K562 (cell line): Measurements from ENCODE around the gene B4GALNT2. TPM values are rescaled to one million over a fixed set of nuclear protein-coding genes. Genes with fewer than 3 reads are reported as not detected.
A peak's percentile ranks its signal among the peaks of the same experiment; 100 is the strongest.

Experiments used
- ADNP ChIP-seq: fragments of 200-800 bp; sonication (Bioruptor generic); IDR thresholded peaks from 2 replicates; pipeline ENCODE4 v1.6.1; 2016; ENCODE audit warnings: missing genetic modification characterization, missing compliant biosample characterization
- CBX8 ChIP-seq: fragments of 200-600 bp; sonication (generic); IDR thresholded peaks from 2 replicates; pipeline ENCODE4 v1.6.1; 2012; ENCODE audit warnings: borderline replicate concordance, mixed run types, low read depth, mild to moderate bottlenecking, moderate library complexity, mixed read lengths, low read length, control low read depth, inconsistent platforms; ENCODE audit not compliant: poor library complexity, severe bottlenecking; ENCODE audit errors: extremely low read depth
- CCAR2 ChIP-seq: fragments of 200-400 bp; formaldehyde crosslinking; IDR thresholded peaks from 2 replicates; pipeline ENCODE4 v1.6.1; 2017; ENCODE audit warnings: mild to moderate bottlenecking, low read depth, low read length
- CREB3 ChIP-seq: fragments of 450-650 bp; conservative IDR thresholded peaks from 2 replicates; pipeline ENCODE4 v1.6.1; 2016; ENCODE audit warnings: missing genetic modification characterization, low read depth, mild to moderate bottlenecking, missing compliant biosample characterization, moderate library complexity
- HBP1 ChIP-seq: fragments of 450-650 bp; formaldehyde crosslinking; IDR thresholded peaks from 2 replicates; pipeline ENCODE4 v1.4.0; 2022; ENCODE audit warnings: missing genetic modification characterization
- MEF2D ChIP-seq: conservative IDR thresholded peaks from 2 replicates; pipeline ENCODE4 v1.6.1; 2016; ENCODE audit warnings: low read depth, missing genetic modification characterization, missing compliant biosample characterization
- MIER1 ChIP-seq: fragments of 450-650 bp; IDR thresholded peaks from 2 replicates; pipeline ENCODE4 v1.6.1; 2016; ENCODE audit warnings: antibody characterized with exemption, mild to moderate bottlenecking, low read depth
- NBN ChIP-seq: fragments of 450-650 bp; IDR thresholded peaks from 2 replicates; pipeline ENCODE4 v1.6.1; 2016; ENCODE audit warnings: low read depth, mild to moderate bottlenecking
- PRDM10 ChIP-seq: fragments of 450-650 bp; IDR thresholded peaks from 2 replicates; pipeline ENCODE4 v1.6.1; 2018; ENCODE audit not compliant: partially characterized antibody
- SETDB1 ChIP-seq: IDR thresholded peaks from one replicate; pipeline ENCODE4 v1.6.1; 2012; ENCODE audit warnings: low read length, control low read depth, inconsistent platforms
- TEAD1 ChIP-seq, 2 experiments: fragments of 450-650 bp in 1 of 2; sonication (generic) in 1 of 2; formaldehyde crosslinking; IDR thresholded peaks; 2 replicates each; pipeline versions ENCODE4 v1.4.0 to v1.8.0; 2020 to 2022; ENCODE audit warnings: mild to moderate bottlenecking in 2 of 2, missing genetic modification reagents in 1 of 2
- TRIM25 ChIP-seq: fragments of 450-650 bp; IDR thresholded peaks from 2 replicates; pipeline ENCODE4 v1.7.0; 2016; ENCODE audit warnings: borderline replicate concordance
- ZFX ChIP-seq: sonication (generic); formaldehyde crosslinking; IDR thresholded peaks from 2 replicates; pipeline ENCODE4 v1.8.0; 2022; ENCODE audit warnings: mild to moderate bottlenecking, missing genetic modification reagents, moderate library complexity
- ZNF23 ChIP-seq: fragments of 250-450 bp; sonication (Bioruptor Pico); IDR thresholded peaks from 2 replicates; pipeline ENCODE4 v1.4.0; 2020; ENCODE audit warnings: mild to moderate bottlenecking
- ZNF3 ChIP-seq: fragments of 250-450 bp; sonication (Bioruptor Pico); IDR thresholded peaks from 2 replicates; pipeline ENCODE4 v1.5.0; 2021; ENCODE audit warnings: mild to moderate bottlenecking, moderate library complexity
- ZNF324 ChIP-seq: fragments of 250-450 bp; sonication (Bioruptor Pico); IDR thresholded peaks from 2 replicates; pipeline ENCODE4 v1.4.0; 2020; ENCODE audit warnings: mild to moderate bottlenecking
- ZNF740 ChIP-seq, 3 experiments: fragments of 200-800 bp in 1 of 3; sonication (Bioruptor generic) in 1 of 3; sonication (generic) in 1 of 3; formaldehyde crosslinking in 1 of 3; IDR thresholded peaks; 2 replicates each; pipeline versions ENCODE4 v1.6.1 to v1.8.0; 2016 to 2022; ENCODE audit warnings: mild to moderate bottlenecking in 2 of 3, missing compliant biosample characterization in 2 of 3, missing genetic modification characterization in 2 of 3, missing genetic modification reagents in 1 of 3
- polyA plus RNA-seq, 8 experiments: library from polyadenylated mRNA; depleted of rRNA in 4 of 8; stranded (reverse) in 5 of 8; unstranded in 3 of 8; fragments of >200 nt; fragmentation: Nextera tagmentation in 2 of 8; fragmentation: Illumina TruSeq in 1 of 8; extraction: Ambion mirVana in 2 of 8; extraction: Trizol in 1 of 8; gene quantifications; 2 replicates each; pipeline versions ENCODE4 v1.2.1 to v1.2.3, GENCODE V29; 2011 to 2014; ENCODE audit warnings: inconsistent platforms in 1 of 8, missing spikeins in 1 of 8
- total RNA-seq, 7 experiments: library from RNA; depleted of rRNA in 6 of 7; stranded (reverse); fragments of >200 nt in 6 of 7; fragmentation: Illumina TruSeq in 2 of 7; extraction: Trizol in 2 of 7; gene quantifications; 2 replicates each; pipeline versions ENCODE4 v1.2.1 to v1.2.3, GENCODE V29; 2011 to 2021; ENCODE audit warnings: low replicate concordance in 1 of 7

The B4GALNT2 gene
- total and polyA plus RNA-seq, 9 of the 15 experiments (the other 6 are each of a cell fraction or from before 2014, with no cell fraction given): not detected

GRCh38 chr17:49191917-49192741 is 59.6 kb downstream of the B4GALNT2 start (continued):
- TF ChIP-seq CBX8 (no peak), CCAR2 (no peak), SETDB1 (no peak), CREB3 (tag) (no peak; the same call in 1 of the 2 replicates), ZFX (CRISPR knock-in tag) (peak; percentile 91), PRDM10 (no peak), NBN (peak; percentile 89), ZNF3 (CRISPR knock-in tag) (no peak), HBP1 (no peak), MIER1 (no peak), ADNP (tag) (peak; percentile 85), ZNF324 (CRISPR knock-in tag) (no peak), ZNF23 (CRISPR knock-in tag) (no peak), MEF2D (no peak; the same call in none of the 2 replicates), TRIM25 (no peak), TEAD1 (CRISPR knock-in tag; IDR thresholded peaks at IDR 0.05) (peak in 1 of 2 experiments; percentile 71; a peak in 2 of 4 replicates), ZNF740 (CRISPR knock-in tag; IDR thresholded peaks at IDR 0.05) (peak; percentile 68), ZNF740 (tag; IDR thresholded peaks at IDR 0.05) (no peak)
